Stomach (tissue), 9 donors: ENCODE data around the gene RFX3. TPM values are rescaled to one million over a fixed set of nuclear protein-coding genes. Genes with fewer than 3 reads are reported as not detected.

Experiments used
- DNase-seq, 2 donors: peaks; one replicate each; pipeline versions ENCODE4 v3.0.0 to v3.0.0-alpha.2; 2013 to 2019
- H3K27ac ChIP-seq, 5 donors: fragments of 200-600 bp in 4 of 5; sonication (generic) in 4 of 5; one replicate each; pipeline ENCODE4 v1.5.1; 2013 to 2019; ENCODE audit warnings: mild to moderate bottlenecking in 1 of 5, moderate library complexity in 1 of 5
- H3K27me3 ChIP-seq, 3 donors: fragments of 200-600 bp; sonication (generic); one replicate each; pipeline ENCODE4 v1.5.1; 2017 to 2019; ENCODE audit warnings: mixed run types in 1 of 3
- H3K36me3 ChIP-seq, 4 donors: fragments of 200-600 bp; sonication (generic); 1 replicate in 3 of 4; 2 replicates in 1 of 4; pipeline ENCODE4 v1.5.1; 2016 to 2019
- H3K4me1 ChIP-seq, 4 donors: fragments of 200-600 bp; sonication (generic); one replicate each; pipeline ENCODE4 v1.5.1; 2016 to 2019
- H3K4me3 ChIP-seq, 4 donors: fragments of 200-600 bp; sonication (generic) in 3 of 4; one replicate each; pipeline ENCODE4 v1.5.1; 2016 to 2019; ENCODE audit warnings: mild to moderate bottlenecking in 1 of 4
- H3K9me3 ChIP-seq, 4 donors: fragments of 200-600 bp; sonication (generic); one replicate each; pipeline ENCODE4 v1.5.1; 2016 to 2019
- CTCF ChIP-seq, 7 experiments: fragments of 450-650 bp in 4 of 7; fragments of 200-600 bp in 3 of 7; sonication (generic) in 3 of 7; IDR thresholded peaks; one replicate each; pipeline ENCODE4 v1.5.1; 2016 to 2019; ENCODE audit warnings: antibody characterized with exemption in 7 of 7, control low read depth in 2 of 7, mild to moderate bottlenecking in 1 of 7
- EP300 ChIP-seq: sonication (generic); formaldehyde crosslinking; IDR thresholded peaks from one replicate; pipeline ENCODE4 v1.6.1; 2017; ENCODE audit warnings: antibody characterized with exemption
- POLR2A ChIP-seq, 4 donors: fragments of 450-650 bp; IDR thresholded peaks; one replicate each; pipeline ENCODE4 v1.6.1; 2016; ENCODE audit warnings: antibody characterized with exemption in 4 of 4, control low read depth in 2 of 4, mild to moderate bottlenecking in 1 of 4, moderate library complexity in 1 of 4
- POLR2AphosphoS5 ChIP-seq, 3 donors: sonication (generic); formaldehyde crosslinking; IDR thresholded peaks; one replicate each; pipeline ENCODE4 v1.6.1; 2016; ENCODE audit warnings: antibody characterized with exemption in 3 of 3
- WGBS, 5 donors: extraction: QIAGEN DNeasy Blood & Tissue Kit in 3 of 5; methylation state at CpG; one replicate each; pipeline versions ENCODE4 v1.1.5 to v1.1.7; 2013 to 2018; 5-methylcytosine and 5-hydroxymethylcytosine counted together
- intact Hi-C: fragments of 100-400 bp; cut with DNase I; formaldehyde crosslinking; loops from one replicate; pipeline ENCODE4 v1.15.1; 2023; ENCODE audit warnings: low total_unique reads
- polyA plus RNA-seq, 3 donors: library from polyadenylated mRNA; stranded (reverse); fragments of 200-250 nt; gene quantifications; one replicate each; pipeline ENCODE4 v1.2.3, GENCODE V29; 2013
- total RNA-seq, 5 donors: library from RNA; depleted of rRNA; stranded (reverse); fragments of >200 nt; gene quantifications; one replicate each; pipeline versions ENCODE4 v1.1.0 to v1.2.3, GENCODE V29; 2014 to 2016
- donor health status: healthy with polysubstance abuse.
- donor health status: Bipolar disorder and iron deficiency.
- donor health status: healthy.

Gene RFX3
- total and polyA plus RNA-seq, 8 donors = 0.76 to 22.8 (median 6.1) TPM

- H3K27ac ChIP-seq = no peak overlapping the region
- no peaks in the 10 kb centered on the region for H3K27me3 ChIP-seq
- H3K4me3 ChIP-seq = no peak overlapping the region
- no peak for DNase-seq
- 53 to 69% (median 64%) methylated on average over 4 of the region's 4 CpGs for WGBS, 5 donors
- no peaks in the 10 kb centered on the region for H3K4me1 ChIP-seq
- intact Hi-C loops = no loop called here
- TF ChIP-seq POLR2AphosphoS5 (IDR thresholded peaks at IDR 0.05) (no peak), EP300 (no peak), POLR2A (IDR thresholded peaks at IDR 0.05) (no peak), CTCF (IDR thresholded peaks at IDR 0.05) (no peak)
- no peaks in the 10 kb centered on the region for H3K9me3 ChIP-seq
- H3K36me3 ChIP-seq = no peaks in the 10 kb centered on the region
These were observed 311.1 kb downstream of the RFX3 start for GRCh38 chr9:3214741-3215140.

GRCh38 chr9:3205421-3206095 lies 320.2 kb downstream of the RFX3 start:
- no peak for DNase-seq
- WGBS, 5 donors = 48 to 71% (median 60%) methylated on average over 1 of the region's 1 CpG
- TF ChIP-seq POLR2A (IDR thresholded peaks at IDR 0.05) = no peak
- no peak for TF ChIP-seq POLR2AphosphoS5 (IDR thresholded peaks at IDR 0.05)
- no peak for TF ChIP-seq CTCF (IDR thresholded peaks at IDR 0.05)
- no peak for TF ChIP-seq EP300
- H3K27ac ChIP-seq = no peak overlapping the region
- intact Hi-C loops = no loop called here
- H3K9me3 ChIP-seq = no peaks in the 10 kb centered on the region
- H3K36me3 ChIP-seq = no peaks in the 10 kb centered on the region
- no peaks in the 10 kb centered on the region for H3K4me1 ChIP-seq
- no peaks in the 10 kb centered on the region for H3K27me3 ChIP-seq
- no peak overlapping the region for H3K4me3 ChIP-seq

GRCh38 chr9:3200331-3200774 lies 325.4 kb downstream of the RFX3 start:
- 87 to 94% (median 92%) methylated on average over 4 of the region's 4 CpGs for WGBS, 5 donors
- Histone ChIP-seq H3K27me3 (no peaks in the 10 kb centered on the region), H3K4me1 (no peaks in the 10 kb centered on the region), H3K9me3 (no peaks in the 10 kb centered on the region), H3K4me3 (no peak overlapping the region), H3K27ac (no peak overlapping the region), H3K36me3 (no peaks in the 10 kb centered on the region)
- TF ChIP-seq EP300 (no peak), CTCF (IDR thresholded peaks at IDR 0.05) (no peak), POLR2A (IDR thresholded peaks at IDR 0.05) (no peak), POLR2AphosphoS5 (IDR thresholded peaks at IDR 0.05) (no peak)
- intact Hi-C loops = no loop called here
- DNase-seq = no peak

DNA sequence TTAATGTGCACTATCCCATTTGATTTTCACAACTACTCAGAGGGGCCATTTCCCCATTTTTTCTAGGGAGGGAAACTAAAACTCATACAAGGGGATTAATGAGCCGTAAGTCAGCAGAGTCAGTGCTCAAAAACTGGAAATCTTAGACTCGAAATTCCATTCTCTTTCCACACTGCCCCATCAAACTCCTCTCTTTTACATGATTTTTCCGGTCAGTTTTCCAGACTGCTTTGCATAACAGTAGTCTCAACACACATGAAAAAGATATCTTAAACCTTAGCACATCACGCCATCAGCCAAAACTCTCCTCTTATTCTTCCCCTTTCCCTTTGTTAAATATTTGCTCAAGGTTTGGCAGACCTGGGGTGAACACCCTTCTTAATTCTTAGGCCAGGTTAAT lies 332.0 kb downstream of the RFX3 start:
- 41 to 55% (median 51%) methylated on average over 4 of the region's 4 CpGs for WGBS, 5 donors
- DNase-seq = no peak
- no peak for TF ChIP-seq CTCF (IDR thresholded peaks at IDR 0.05)
- TF ChIP-seq EP300 = no peak
- TF ChIP-seq POLR2A (IDR thresholded peaks at IDR 0.05) = no peak
- no peak for TF ChIP-seq POLR2AphosphoS5 (IDR thresholded peaks at IDR 0.05)
- Histone ChIP-seq H3K4me3 (no peak overlapping the region), H3K4me1 (no peaks in the 10 kb centered on the region), H3K9me3 (no peaks in the 10 kb centered on the region), H3K36me3 (no peaks in the 10 kb centered on the region), H3K27me3 (peaks cover 0 to 4% (median 0%) of the 10 kb centered on the region in 3 donors), H3K27ac (no peak overlapping the region)
- intact Hi-C loops = no loop called here
